ENCODE results near the gene SMG9. TPM values are rescaled to one million over a fixed set of nuclear protein-coding genes. Genes with fewer than 3 reads are reported as not detected.

The SMG9 gene
- total and polyA plus RNA-seq, 2 donors (not counting 1 experiment from before 2014, with no cell fraction given): 6.0 to 6.1 TPM

DNA sequence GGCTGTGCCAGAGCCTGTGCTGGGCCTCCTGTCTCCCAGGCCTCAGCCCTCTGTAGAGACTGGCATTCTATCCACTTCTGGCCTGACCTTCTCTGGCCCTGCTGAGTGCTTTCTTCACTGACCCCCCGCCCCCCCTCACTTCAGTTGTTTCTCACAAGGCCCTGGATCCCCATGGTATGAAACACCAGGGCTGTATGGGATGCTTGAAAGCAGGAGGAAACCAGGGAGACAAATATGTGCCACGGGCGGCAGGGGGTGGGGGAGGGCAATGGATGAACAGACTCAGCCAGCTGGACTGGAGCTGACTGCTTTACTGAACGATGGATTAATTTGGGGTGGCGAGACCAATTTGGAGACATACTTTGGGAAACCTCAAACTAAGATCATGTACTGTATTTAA lies 24.8 kb downstream of the SMG9 start:
- no peak overlapping the region for H2AFZ ChIP-seq (ENCODE audit: low read length)
- H3K9ac ChIP-seq (ENCODE audit: insufficient read depth, low read length): no peak overlapping the region
- H4K20me1 ChIP-seq (ENCODE audit: control insufficient read depth, extremely low read depth, insufficient read depth, low read length): no peaks in the 10 kb centered on the region
- no peaks in the 10 kb centered on the region for H3K27me3 ChIP-seq (ENCODE audit: control insufficient read depth, insufficient read depth, low read length)
- no peaks in the 10 kb centered on the region for H3K4me1 ChIP-seq (ENCODE audit: control insufficient read depth, extremely low read depth, insufficient read depth, low read length)
- H3K4me2 ChIP-seq (ENCODE audit: extremely low read depth, insufficient read depth, low read length): no peak overlapping the region
- peaks cover 21% of the 10 kb centered on the region for H3K36me3 ChIP-seq (ENCODE audit: control insufficient read depth, insufficient read depth, low read length)
- no peaks in the 10 kb centered on the region for H3K79me2 ChIP-seq (ENCODE audit: control insufficient read depth, insufficient read depth, low read length)
- no peak overlapping the region for H3K4me3 ChIP-seq (replicated peaks in 1 of 4; ENCODE audit: control extremely low read depth in 1 of 4, insufficient read depth in 1 of 4, low read depth in 3 of 4, low read length in 4 of 4)
- TF ChIP-seq, protein P1, sequence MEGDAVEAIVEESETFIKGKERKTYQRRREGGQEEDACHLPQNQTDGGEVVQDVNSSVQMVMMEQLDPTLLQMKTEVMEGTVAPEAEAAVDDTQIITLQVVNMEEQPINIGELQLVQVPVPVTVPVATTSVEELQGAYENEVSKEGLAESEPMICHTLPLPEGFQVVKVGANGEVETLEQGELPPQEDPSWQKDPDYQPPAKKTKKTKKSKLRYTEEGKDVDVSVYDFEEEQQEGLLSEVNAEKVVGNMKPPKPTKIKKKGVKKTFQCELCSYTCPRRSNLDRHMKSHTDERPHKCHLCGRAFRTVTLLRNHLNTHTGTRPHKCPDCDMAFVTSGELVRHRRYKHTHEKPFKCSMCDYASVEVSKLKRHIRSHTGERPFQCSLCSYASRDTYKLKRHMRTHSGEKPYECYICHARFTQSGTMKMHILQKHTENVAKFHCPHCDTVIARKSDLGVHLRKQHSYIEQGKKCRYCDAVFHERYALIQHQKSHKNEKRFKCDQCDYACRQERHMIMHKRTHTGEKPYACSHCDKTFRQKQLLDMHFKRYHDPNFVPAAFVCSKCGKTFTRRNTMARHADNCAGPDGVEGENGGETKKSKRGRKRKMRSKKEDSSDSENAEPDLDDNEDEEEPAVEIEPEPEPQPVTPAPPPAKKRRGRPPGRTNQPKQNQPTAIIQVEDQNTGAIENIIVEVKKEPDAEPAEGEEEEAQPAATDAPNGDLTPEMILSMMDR (conservative IDR thresholded peaks at IDR 0.05 in 1 of 2, IDR thresholded peaks at IDR 0.05 in 1 of 2; ENCODE audit: low read depth in 1 of 2, low read length in 2 of 2): no peak
- TF ChIP-seq EZH2 (IDR thresholded peaks at IDR 0.05; ENCODE audit: low read length, missing control alignments): no peak
- no peaks in the 10 kb centered on the region for H3K9me3 ChIP-seq (ENCODE audit: control insufficient read depth, insufficient read depth, low read depth, low read length)
- DNase-seq (ENCODE audit: low read depth in 2 of 2): no peak
- H3K27ac ChIP-seq (ENCODE audit: insufficient read depth, low read length): no peak overlapping the region

DNA sequence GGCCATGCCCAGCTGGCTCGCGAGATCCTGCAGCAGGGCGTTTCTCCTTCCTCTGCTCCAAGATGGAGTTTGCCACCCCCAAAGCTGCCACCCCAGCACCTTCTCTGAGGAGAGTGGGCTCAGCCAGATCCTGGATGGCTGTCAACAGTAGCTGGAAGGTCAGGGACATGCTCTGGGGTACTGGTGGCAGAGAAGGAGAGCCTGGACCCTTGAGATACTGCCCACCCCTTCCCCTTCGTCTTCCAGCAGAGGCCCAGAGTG lies 27.2 kb downstream of the SMG9 start:
- Histone ChIP-seq H3K4me1 (ENCODE audit: control insufficient read depth, extremely low read depth, insufficient read depth, low read length) (no peaks in the 10 kb centered on the region), H3K9ac (ENCODE audit: insufficient read depth, low read length) (no peak overlapping the region), H3K36me3 (ENCODE audit: control insufficient read depth, insufficient read depth, low read length) (peaks cover 15% of the 10 kb centered on the region), H3K27ac (ENCODE audit: insufficient read depth, low read length) (no peak overlapping the region), H4K20me1 (ENCODE audit: control insufficient read depth, extremely low read depth, insufficient read depth, low read length) (no peaks in the 10 kb centered on the region), H3K9me3 (ENCODE audit: control insufficient read depth, insufficient read depth, low read depth, low read length) (no peaks in the 10 kb centered on the region), H2AFZ (ENCODE audit: low read length) (no peak overlapping the region), H3K4me3 (replicated peaks in 1 of 4; ENCODE audit: control extremely low read depth in 1 of 4, insufficient read depth in 1 of 4, low read depth in 3 of 4, low read length in 4 of 4) (no peak overlapping the region), H3K79me2 (ENCODE audit: control insufficient read depth, insufficient read depth, low read length) (no peaks in the 10 kb centered on the region), H3K4me2 (ENCODE audit: extremely low read depth, insufficient read depth, low read length) (no peak overlapping the region), H3K27me3 (ENCODE audit: control insufficient read depth, insufficient read depth, low read length) (no peaks in the 10 kb centered on the region)
- no peak for DNase-seq (ENCODE audit: low read depth in 2 of 2)
- TF ChIP-seq EZH2 (IDR thresholded peaks at IDR 0.05; ENCODE audit: low read length, missing control alignments): no peak
- TF ChIP-seq, protein P1 (conservative IDR thresholded peaks at IDR 0.05 in 1 of 2, IDR thresholded peaks at IDR 0.05 in 1 of 2; ENCODE audit: low read depth in 1 of 2, low read length in 2 of 2): no peak

DNA sequence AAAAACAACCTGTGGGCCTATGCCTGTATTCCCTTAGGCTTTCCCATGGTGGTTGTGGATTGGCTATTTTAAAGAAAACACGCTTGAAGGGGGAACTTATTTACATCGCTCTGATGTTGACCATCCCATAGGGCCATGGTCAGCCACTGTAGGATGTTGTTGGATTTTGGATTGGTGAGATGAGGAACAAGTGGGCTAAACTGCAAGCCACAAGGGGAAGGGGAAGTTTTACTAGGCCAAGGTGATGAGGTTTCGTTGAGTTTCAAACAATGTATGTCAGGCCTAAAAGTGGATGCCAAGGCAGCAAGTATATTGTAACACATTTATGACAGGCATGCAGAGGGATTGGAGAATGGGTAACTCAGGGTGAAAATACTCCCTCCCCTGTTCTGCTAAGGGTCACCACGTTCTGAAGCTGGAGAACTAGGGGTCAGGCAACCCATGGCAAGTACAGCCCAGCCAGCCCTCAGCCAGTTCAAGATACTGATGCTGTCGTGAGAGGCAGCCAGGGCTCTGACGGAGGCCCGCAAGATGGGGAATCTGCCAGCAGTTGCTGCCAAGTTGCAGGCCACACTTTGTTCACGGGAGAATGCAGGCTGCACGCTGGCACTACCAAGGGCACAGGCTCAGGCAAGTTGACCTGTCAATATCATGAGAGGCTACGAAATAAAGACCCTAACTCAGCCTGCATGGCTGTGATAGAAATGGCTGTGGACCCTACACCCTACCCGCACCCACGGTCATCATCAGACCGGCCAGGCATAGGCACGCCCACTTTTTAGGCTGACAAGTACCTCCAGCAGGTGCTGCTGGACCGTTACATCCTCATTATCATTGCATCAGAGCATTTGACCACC lies 27.8 kb downstream of the SMG9 start:
- Histone ChIP-seq H3K27me3 (ENCODE audit: control insufficient read depth, insufficient read depth, low read length) (no peaks in the 10 kb centered on the region), H3K27ac (ENCODE audit: insufficient read depth, low read length) (no peak overlapping the region), H3K4me1 (ENCODE audit: control insufficient read depth, extremely low read depth, insufficient read depth, low read length) (no peaks in the 10 kb centered on the region), H3K4me2 (ENCODE audit: extremely low read depth, insufficient read depth, low read length) (no peak overlapping the region), H3K36me3 (ENCODE audit: control insufficient read depth, insufficient read depth, low read length) (peaks cover 12% of the 10 kb centered on the region), H3K4me3 (replicated peaks in 1 of 4; ENCODE audit: control extremely low read depth in 1 of 4, insufficient read depth in 1 of 4, low read depth in 3 of 4, low read length in 4 of 4) (no peak overlapping the region), H3K79me2 (ENCODE audit: control insufficient read depth, insufficient read depth, low read length) (no peaks in the 10 kb centered on the region), H2AFZ (ENCODE audit: low read length) (no peak overlapping the region), H4K20me1 (ENCODE audit: control insufficient read depth, extremely low read depth, insufficient read depth, low read length) (no peaks in the 10 kb centered on the region), H3K9ac (ENCODE audit: insufficient read depth, low read length) (no peak overlapping the region), H3K9me3 (ENCODE audit: control insufficient read depth, insufficient read depth, low read depth, low read length) (no peaks in the 10 kb centered on the region)
- no peak for TF ChIP-seq EZH2 (IDR thresholded peaks at IDR 0.05; ENCODE audit: low read length, missing control alignments)
- TF ChIP-seq, protein P1 (conservative IDR thresholded peaks at IDR 0.05 in 1 of 2, IDR thresholded peaks at IDR 0.05 in 1 of 2; ENCODE audit: low read depth in 1 of 2, low read length in 2 of 2): no peak
- no peak for DNase-seq (ENCODE audit: low read depth in 2 of 2)

Data from fibroblast of lung (primary cell).